ENCODE data around the gene NSMCE1.

DNA sequence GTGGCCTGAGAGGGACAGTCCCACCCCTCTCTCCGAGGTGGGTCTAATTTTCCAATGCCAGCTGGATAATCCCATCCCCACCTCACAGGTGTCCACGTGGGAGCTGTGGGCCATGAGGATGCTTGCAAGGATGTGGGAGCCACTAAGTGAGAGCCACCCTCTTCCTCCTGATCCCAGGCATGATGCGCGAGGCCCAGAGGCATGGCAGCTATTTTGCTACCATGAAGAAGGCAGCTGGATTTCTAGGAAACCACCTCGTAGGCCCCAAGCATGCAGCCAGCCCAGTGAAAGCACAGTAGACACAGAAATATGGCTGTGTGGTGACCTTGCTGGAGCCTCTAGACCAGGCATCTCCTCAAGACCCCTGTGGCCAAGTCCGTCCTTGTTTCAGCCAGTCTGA is 44.9 kb downstream of the NSMCE1 start:
- TF ChIP-seq CTCF (IDR thresholded peaks at IDR 0.05) = no peak
- no peak for TF ChIP-seq POLR2A (IDR thresholded peaks at IDR 0.05)

Measured in testis (tissue), 2 donors.